ENCODE results near the gene ID3. TPM values are rescaled to one million over a fixed set of nuclear protein-coding genes. Genes with fewer than 3 reads are reported as not detected.

The ID3 gene
- total RNA-seq, 1 donor from 2014 or later, result 1,094 TPM

GRCh38 chr1:23599125-23599524, 39.8 kb upstream of the ID3 start:
- TF ChIP-seq CTCF (IDR thresholded peaks at IDR 0.05), result no peak
- intact Hi-C loops (cut with DNase I), result no loop called here
- Histone ChIP-seq H3K27ac (no peak overlapping the region), H3K4me3 (no peak overlapping the region), H3K4me1 (no peaks in the 10 kb centered on the region), H3K9me3 (no peaks in the 10 kb centered on the region), H3K27me3 (no peaks in the 10 kb centered on the region), H3K36me3 (no peaks in the 10 kb centered on the region)
- DNase-seq (ENCODE audit: low spot score in 2 of 2), result no peak

GRCh38 chr1:23598424-23598823, 39.1 kb upstream of the ID3 start:
- H3K9me3 ChIP-seq, result no peaks in the 10 kb centered on the region
- H3K27ac ChIP-seq, result no peak overlapping the region
- no peaks in the 10 kb centered on the region for H3K4me1 ChIP-seq
- no peaks in the 10 kb centered on the region for H3K36me3 ChIP-seq
- TF ChIP-seq CTCF (IDR thresholded peaks at IDR 0.05), result no peak
- DNase-seq (ENCODE audit: low spot score in 2 of 2), result no peak
- no peak overlapping the region for H3K4me3 ChIP-seq
- intact Hi-C loops (cut with DNase I), result no loop called here
- no peaks in the 10 kb centered on the region for H3K27me3 ChIP-seq

- Histone ChIP-seq H3K4me3 (no peak overlapping the region), H3K9me3 (no peaks in the 10 kb centered on the region), H3K4me1 (no peaks in the 10 kb centered on the region), H3K27me3 (no peaks in the 10 kb centered on the region), H3K27ac (no peak overlapping the region), H3K36me3 (no peaks in the 10 kb centered on the region)
- intact Hi-C loops (cut with DNase I), result no loop called here
- TF ChIP-seq CTCF (IDR thresholded peaks at IDR 0.05), result no peak
- DNase-seq (ENCODE audit: low spot score in 2 of 2), result no peak
These were observed 38.5 kb upstream of the ID3 start for GRCh38 chr1:23597635-23598388.

- no peak overlapping the region for H3K27ac ChIP-seq
- H3K4me3 ChIP-seq, result no peak overlapping the region
- intact Hi-C loops (cut with DNase I), result no loop called here
- H3K36me3 ChIP-seq, result no peaks in the 10 kb centered on the region
- no peaks in the 10 kb centered on the region for H3K9me3 ChIP-seq
- no peak for TF ChIP-seq CTCF (IDR thresholded peaks at IDR 0.05)
- H3K27me3 ChIP-seq, result no peaks in the 10 kb centered on the region
- DNase-seq (ENCODE audit: low spot score in 2 of 2), result no peak
- no peaks in the 10 kb centered on the region for H3K4me1 ChIP-seq
These were observed 37.4 kb upstream of the ID3 start for GRCh38 chr1:23596382-23597358.

GRCh38 chr1:23594927-23595353, 35.6 kb upstream of the ID3 start:
- no peaks in the 10 kb centered on the region for H3K4me1 ChIP-seq
- H3K27ac ChIP-seq, result no peak overlapping the region
- DNase-seq (ENCODE audit: low spot score in 2 of 2), result no peak
- intact Hi-C loops (cut with DNase I), result loop anchor here (1.0 to 5.0 kb wide), 2 partner anchors 32 to 43 kb away; no protein-coding TSS in a partner anchor
- no peaks in the 10 kb centered on the region for H3K27me3 ChIP-seq
- no peak overlapping the region for H3K4me3 ChIP-seq
- TF ChIP-seq CTCF (IDR thresholded peaks at IDR 0.05), result no peak
- H3K36me3 ChIP-seq, result no peaks in the 10 kb centered on the region
- no peaks in the 10 kb centered on the region for H3K9me3 ChIP-seq
